Right kidney (tissue), 1 donor: ENCODE measurements around the gene ZNF350.
A peak's percentile ranks its signal among the peaks of the same experiment; 100 is the strongest.
"Not testable (repeated sequence)": the region's sequence is repeated elsewhere in the genome, so short reads cannot be mapped to it uniquely, and the experiment has no call there.

Experiments used
- DNase-seq: peaks from one replicate; pipeline ENCODE4 v3.0.0-alpha.2; 2016

Gene ZNF350

GRCh38 chr19:51976852-51977251, 9.8 kb downstream of the ZNF350 start:
- DNase-seq, result no peak

GRCh38 chr19:51975787-51976186, 10.9 kb downstream of the ZNF350 start:
- DNase-seq, result not testable (repeated sequence)

DNA sequence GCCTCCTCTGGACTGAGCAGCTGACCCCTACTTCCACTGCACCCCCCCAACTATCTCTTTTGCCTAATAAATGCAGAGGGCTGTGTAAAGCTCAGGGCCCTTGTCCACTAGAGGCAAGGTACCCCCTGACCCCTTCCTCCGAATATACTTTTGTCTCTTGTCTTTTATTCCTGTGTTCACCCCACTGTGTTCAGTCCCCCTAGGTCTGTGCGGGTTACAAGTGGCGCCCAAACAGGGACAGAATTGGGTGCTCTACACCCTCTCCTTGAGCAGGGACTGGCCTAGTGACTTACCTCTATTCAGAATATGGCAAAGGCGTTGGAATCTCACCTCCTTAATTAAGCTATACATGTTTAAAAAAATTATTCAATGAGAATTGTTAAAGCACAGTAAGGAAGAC, 15.0 kb downstream of the ZNF350 start:
- DNase-seq, result no peak

DNA sequence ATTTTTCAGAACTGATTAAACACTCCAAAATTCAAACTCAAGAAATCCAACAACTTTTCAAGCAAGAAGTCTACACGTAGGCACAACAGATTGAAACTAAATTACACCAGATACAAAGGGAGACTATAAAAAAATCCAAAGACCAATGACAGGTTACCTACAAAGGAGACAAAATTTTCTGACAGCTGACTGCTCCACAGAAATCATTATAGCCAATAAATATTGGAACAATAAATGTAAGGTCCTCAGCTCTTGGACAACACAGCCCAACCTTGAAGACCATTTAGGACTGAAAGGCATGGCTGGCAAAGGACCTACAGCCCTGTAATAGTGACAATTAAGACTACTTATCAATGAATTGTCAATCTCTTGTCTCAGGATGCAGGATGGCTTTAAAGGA, 15.9 kb downstream of the ZNF350 start:
- DNase-seq, result no peak

- DNase-seq, result no peak
Measured at GRCh38 chr19:51965583-51965982, 21.1 kb downstream of the ZNF350 start.

GRCh38 chr19:51960621-51961233, 25.9 kb downstream of the ZNF350 start:
- DNase-seq, result peak; percentile 30

GRCh38 chr19:51959791-51960190, 26.8 kb downstream of the ZNF350 start:
- DNase-seq, result no peak

DNA sequence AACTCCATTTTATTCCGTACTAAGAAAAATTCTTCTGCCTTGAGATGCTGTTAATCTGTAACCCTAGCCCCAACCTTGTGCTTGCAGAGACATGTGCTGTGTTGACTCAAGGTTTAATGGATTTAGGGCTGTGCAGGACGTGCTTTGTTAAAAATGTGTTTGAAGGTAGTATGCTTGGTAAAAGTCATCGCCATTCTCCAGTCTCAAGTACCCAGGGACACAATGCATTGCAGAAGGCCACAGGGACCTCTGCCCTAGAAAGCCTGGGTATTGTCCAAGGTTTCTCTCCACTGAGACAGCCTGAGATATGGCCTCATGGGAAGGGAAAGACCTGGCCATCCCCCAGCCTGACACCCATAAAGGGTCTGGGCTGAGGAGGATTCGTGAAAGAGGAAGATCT, 28.8 kb downstream of the ZNF350 start:
- not testable (repeated sequence) for DNase-seq

GRCh38 chr19:51948975-51949374, 37.7 kb downstream of the ZNF350 start:
- peak; percentile 74 for DNase-seq

- no peak for DNase-seq
Measured at GRCh38 chr19:51946602-51947001, 40.0 kb downstream of the ZNF350 start.

DNA sequence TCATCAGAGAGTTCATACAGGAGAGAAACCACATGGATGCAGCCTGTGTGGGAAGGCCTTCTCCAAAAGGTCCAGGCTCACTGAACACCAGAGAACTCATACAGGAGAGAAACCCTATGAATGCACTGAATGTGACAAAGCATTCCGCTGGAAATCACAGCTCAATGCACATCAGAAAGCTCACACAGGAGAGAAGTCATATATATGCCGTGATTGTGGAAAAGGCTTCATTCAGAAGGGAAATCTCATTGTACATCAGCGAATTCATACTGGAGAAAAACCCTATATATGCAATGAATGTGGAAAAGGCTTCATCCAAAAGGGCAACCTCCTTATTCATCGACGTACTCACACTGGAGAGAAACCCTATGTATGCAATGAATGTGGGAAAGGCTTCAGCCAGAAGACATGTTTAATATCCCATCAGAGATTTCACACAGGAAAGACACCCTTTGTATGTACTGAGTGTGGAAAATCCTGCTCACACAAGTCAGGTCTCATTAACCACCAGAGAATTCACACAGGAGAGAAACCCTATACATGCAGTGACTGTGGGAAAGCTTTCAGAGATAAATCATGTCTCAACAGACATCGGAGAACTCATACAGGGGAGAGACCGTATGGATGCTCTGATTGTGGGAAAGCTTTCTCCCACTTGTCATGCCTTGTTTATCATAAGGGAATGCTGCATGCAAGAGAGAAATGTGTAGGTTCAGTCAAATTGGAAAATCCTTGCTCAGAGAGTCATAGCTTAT, 41.7 kb downstream of the ZNF350 start:
- no peak for DNase-seq

DNA sequence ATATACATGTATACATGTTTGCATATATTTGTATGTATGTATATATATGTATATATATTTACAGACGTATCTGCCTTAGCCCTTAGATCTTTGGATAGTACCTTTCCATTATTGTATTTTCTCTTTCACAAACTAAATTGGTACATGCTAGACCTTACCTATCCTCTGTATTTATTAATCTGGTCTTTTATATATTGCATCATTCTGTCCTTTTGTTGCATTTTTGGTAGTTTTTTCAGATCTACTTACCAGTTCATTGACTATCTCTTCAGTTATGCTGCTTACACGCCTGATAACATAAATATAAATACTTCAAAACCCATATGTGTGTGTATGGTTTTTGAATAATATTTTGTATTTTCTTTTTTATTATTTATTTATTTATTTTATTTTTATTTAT, 47.7 kb downstream of the ZNF350 start:
- no peak for DNase-seq

DNA sequence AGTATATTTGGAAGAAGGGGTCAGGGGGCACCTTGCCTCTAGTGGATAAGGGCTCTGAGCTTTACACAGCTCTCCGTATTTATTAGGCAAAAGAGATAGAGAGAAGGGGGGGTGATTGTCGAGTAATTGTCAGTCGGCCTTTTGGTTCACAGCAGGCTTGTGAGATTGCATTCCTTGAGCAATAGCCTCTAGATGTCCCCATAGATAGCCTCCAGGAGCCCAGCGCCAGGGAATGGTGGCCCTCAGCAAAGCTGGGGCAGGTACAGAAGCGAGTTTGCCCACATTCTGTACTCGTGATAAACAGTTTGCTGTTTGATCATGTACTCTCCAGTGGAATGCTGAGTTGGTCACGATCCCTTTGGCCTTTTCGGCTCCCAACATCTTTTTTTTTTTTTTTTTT, 54.7 kb downstream of the ZNF350 start:
- no peak for DNase-seq

DNA sequence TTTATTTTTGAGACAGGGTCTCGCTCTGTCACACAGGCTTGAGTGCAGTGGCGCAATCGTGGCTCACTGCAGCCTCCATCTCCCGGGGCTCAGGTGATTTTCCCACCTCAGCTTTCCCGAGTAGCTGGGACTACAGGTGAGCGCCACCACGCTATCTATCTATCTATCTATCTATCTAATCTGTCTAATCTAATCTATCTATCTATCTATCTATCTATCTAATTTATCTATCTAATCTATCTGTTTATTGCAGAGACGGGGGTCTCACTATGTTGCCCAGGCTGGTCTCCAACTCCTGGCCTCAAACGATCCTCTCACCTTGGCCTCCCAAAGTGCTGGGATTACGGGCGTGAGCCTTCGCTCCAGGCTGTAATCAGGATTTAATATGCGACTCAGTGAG, 58.8 kb downstream of the ZNF350 start:
- no peak for DNase-seq

DNA sequence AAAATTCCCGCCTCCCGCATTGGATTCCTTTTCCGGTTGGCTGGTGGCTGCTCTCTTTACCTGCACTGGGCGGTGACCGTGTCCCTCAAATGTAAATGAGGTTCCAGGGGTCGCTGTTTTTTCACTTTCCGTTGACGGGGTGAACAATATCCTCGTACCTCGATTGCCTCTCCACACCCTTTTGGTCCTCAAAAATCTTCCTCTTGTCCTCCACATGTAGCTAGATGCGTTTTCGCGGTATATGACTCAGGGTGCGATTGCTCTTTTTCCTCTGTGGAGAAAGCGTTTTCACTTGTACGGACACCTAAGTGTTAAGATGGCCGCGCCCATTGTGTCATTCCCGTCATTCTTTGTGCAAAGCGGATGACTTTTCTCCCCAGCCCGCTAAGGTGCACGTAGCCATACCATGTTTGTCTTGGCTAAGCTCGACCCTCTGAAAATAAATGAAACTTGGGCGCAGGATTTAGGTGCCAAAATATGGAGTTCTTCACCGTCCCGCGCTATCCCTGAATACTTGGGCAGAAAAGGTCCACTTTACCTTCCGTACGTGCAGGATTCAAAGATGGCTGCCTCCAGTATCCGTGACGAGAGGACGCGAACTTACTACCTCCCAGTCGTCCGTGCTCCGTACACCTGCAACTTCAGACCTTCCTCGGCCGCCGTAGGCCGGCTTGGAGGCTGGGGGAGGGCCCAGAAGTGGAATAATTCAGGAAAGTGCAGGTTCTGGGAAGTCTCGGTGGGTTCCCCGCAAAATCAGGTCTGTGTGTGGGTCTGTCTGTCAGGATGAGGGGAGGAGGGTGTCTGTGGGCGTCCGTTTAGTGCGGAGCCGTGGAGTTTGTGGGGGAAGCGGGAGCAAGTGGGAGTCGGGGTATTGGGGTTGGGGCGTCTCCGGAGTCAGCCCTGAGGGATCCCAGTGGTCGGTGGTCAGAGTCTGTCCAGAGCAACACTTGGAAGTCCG, 59.6 kb downstream of the ZNF350 start, which contains the start of gene ZNF613:
Gene ZNF613 (plus strand): TSS at position 689 of the 958 bp plus-strand sequence. CDS start 8,749 bp downstream, outside the sequence.
- peak; percentile 99 for DNase-seq

- no peak for DNase-seq
Measured at GRCh38 chr19:51926426-51926783, 60.2 kb downstream of the ZNF350 start.

GRCh38 chr19:51921949-51922348, 64.7 kb downstream of the ZNF350 start:
- DNase-seq, result peak; percentile 27

DNA sequence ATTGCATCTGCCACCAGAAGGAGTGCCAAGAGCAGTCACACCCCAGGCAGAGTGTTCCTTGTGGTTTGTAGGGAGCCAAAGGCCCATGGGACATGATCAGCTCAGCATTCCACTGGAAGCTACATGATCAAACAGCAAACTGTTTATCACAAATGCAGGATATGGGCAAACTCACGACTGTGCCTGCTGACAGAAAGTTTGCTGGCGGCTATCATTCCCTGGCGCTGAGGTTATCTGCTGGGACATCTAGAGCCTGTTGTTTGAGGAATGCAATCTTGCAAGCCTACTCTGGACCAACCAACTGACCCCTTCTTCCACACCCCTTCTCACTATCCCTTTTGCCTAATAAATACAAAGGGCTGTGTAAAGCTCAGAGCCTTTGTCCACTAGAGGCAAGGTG, 67.0 kb downstream of the ZNF350 start:
- DNase-seq, result no peak

DNA sequence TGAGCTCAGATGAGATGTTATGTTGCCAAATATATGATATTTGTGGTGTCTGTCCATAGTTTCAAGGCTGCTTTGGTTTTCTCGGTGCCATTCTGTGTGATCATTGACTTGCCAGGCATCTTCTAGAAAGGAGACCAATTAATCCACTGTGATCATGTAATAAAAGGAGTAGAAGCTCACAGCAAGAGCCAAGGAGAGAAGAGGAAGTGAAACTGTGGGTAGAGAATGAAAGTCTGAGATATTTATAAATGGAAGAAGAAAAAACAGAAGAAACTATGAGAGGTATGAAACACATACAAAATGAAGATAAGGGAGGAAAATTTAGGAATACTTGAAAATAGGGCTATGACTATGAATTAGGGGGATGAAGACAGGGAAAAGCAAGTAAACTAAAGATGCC, 70.5 kb downstream of the ZNF350 start:
- DNase-seq, result no peak

DNA sequence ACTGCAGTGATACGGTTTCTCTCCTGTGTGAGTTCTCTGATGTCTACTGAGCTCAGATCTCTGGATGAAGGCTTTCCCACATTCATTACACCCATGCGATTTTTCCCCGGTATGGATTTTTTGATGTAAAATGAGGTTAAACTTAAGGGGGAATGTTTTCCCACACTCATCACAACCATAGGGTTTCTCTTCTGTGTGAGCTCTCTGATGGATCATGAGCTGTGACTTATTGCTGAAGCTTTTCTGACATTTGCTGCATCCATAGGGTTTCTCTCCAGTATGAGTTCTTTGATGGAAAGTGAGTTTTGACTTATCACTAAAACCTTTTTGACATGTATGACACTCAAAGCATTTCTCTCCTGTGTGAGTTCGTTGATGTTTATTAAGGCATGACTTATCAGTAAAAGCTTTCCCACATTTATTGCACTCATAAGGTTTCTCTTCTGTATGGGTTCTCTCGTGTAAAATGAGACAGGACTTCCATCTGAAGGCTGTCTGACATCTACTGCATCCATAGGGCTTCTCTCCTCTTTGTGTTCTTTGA, 71.2 kb downstream of the ZNF350 start:
- no peak for DNase-seq
